Naive B cell (primary cell): Measurements from ENCODE around the gene PLXDC1. TPM values are rescaled to one million over a fixed set of nuclear protein-coding genes. Genes with fewer than 3 reads are reported as not detected.

ENCODE experiments used
- ATAC-seq, 2 donors: fragments of 150-1000 bp; cut with Tn5 transposase; 2 replicates each; pipeline ENCODE4 v1.10.0; 2021; ENCODE audit warnings: low read depth in 2 of 2, mild to moderate bottlenecking in 2 of 2, moderate library complexity in 2 of 2
- DNase-seq: peaks from one replicate; pipeline ENCODE4 v3.0.0; 2022
- H3K27ac Mint-ChIP-seq, 6 donors: one replicate each; pipeline ENCODE4 v1.8.0; 2020 to 2022; ENCODE audit warnings: mild to moderate bottlenecking in 6 of 6, mixed read lengths in 6 of 6, moderate library complexity in 5 of 6, inconsistent platforms in 2 of 6
- H3K27me3 Mint-ChIP-seq, 3 donors: one replicate each; pipeline ENCODE4 v1.8.0; 2021 to 2022; ENCODE audit warnings: mixed read lengths in 3 of 3, mild to moderate bottlenecking in 1 of 3
- H3K36me3 Mint-ChIP-seq, 2 donors: one replicate each; pipeline ENCODE4 v1.8.0; 2020 to 2022; ENCODE audit warnings: mixed read lengths in 2 of 2, inconsistent platforms in 1 of 2, mild to moderate bottlenecking in 1 of 2
- H3K4me1 Mint-ChIP-seq, 3 donors: one replicate each; pipeline ENCODE4 v1.8.0; 2020 to 2022; ENCODE audit warnings: mixed read lengths in 3 of 3, inconsistent platforms in 1 of 3, mild to moderate bottlenecking in 1 of 3, moderate library complexity in 1 of 3
- H3K4me3 Mint-ChIP-seq, 8 donors: one replicate each; pipeline ENCODE4 v1.8.0; 2020 to 2022; ENCODE audit warnings: mild to moderate bottlenecking in 8 of 8, mixed read lengths in 8 of 8, moderate library complexity in 8 of 8, inconsistent platforms in 2 of 8
- H3K9me3 Mint-ChIP-seq, 7 donors: one replicate each; pipeline ENCODE4 v1.8.0; 2020 to 2022; ENCODE audit warnings: mixed read lengths in 7 of 7, mild to moderate bottlenecking in 5 of 7, inconsistent platforms in 2 of 7, moderate library complexity in 1 of 7
- polyA plus RNA-seq, 6 donors: library from polyadenylated mRNA; unstranded; fragments of 300-500 nt; fragmentation: Illumina TruSeq; gene quantifications; one replicate each; pipeline ENCODE4 v1.2.3, GENCODE V29; 2021; ENCODE audit warnings: low read depth in 6 of 6

The PLXDC1 gene
- polyA plus RNA-seq, 6 donors from 2014 or later, result not detected

- Mint-ChIP-seq H3K36me3 (no peaks in the 10 kb centered on the region), H3K27ac (peak overlapping the region in 2 of 6 donors; percentile 32 to 83), H3K27me3 (peaks cover 0 to 6% (median 0%) of the 10 kb centered on the region in 3 donors), H3K4me3 (peak overlapping the region in 3 of 8 donors; percentile 6 to 50 (median 24)), H3K4me1 (peaks cover 20 to 35% (median 28%) of the 10 kb centered on the region in 3 donors), H3K9me3 (no peaks in the 10 kb centered on the region)
- DNase-seq, result no peak
- no peak for ATAC-seq
These were observed 60.4 kb downstream of the PLXDC1 start for GRCh38 chr17:39090908-39091665.

- Mint-ChIP-seq H3K4me1 (peaks cover 16 to 30% (median 24%) of the 10 kb centered on the region in 3 donors), H3K36me3 (no peaks in the 10 kb centered on the region), H3K27ac (no peak overlapping the region), H3K9me3 (no peaks in the 10 kb centered on the region), H3K4me3 (no peak overlapping the region), H3K27me3 (peaks cover 0 to 6% (median under 1%) of the 10 kb centered on the region in 3 donors)
- DNase-seq, result no peak
- ATAC-seq, result no peak
These were observed 61.0 kb downstream of the PLXDC1 start for GRCh38 chr17:39090400-39090799.

- ATAC-seq (no peak), DNase-seq (no peak)
- H3K4me1 Mint-ChIP-seq, result no peaks in the 10 kb centered on the region
- no peaks in the 10 kb centered on the region for H3K36me3 Mint-ChIP-seq
- no peak overlapping the region for H3K27ac Mint-ChIP-seq
- no peaks in the 10 kb centered on the region for H3K9me3 Mint-ChIP-seq
- peaks cover 0 to 11% (median 8%) of the 10 kb centered on the region in 3 donors for H3K27me3 Mint-ChIP-seq
- no peak overlapping the region for H3K4me3 Mint-ChIP-seq
These were observed 66.9 kb downstream of the PLXDC1 start for GRCh38 chr17:39084558-39084957.

GRCh38 chr17:39083270-39083669 lies 68.2 kb downstream of the PLXDC1 start:
- ATAC-seq (no peak), DNase-seq (no peak)
- no peaks in the 10 kb centered on the region for H3K4me1 Mint-ChIP-seq
- H3K4me3 Mint-ChIP-seq, result no peak overlapping the region
- no peak overlapping the region for H3K27ac Mint-ChIP-seq
- peaks cover 0 to 11% (median 8%) of the 10 kb centered on the region in 3 donors for H3K27me3 Mint-ChIP-seq
- no peaks in the 10 kb centered on the region for H3K9me3 Mint-ChIP-seq
- H3K36me3 Mint-ChIP-seq, result no peaks in the 10 kb centered on the region

GRCh38 chr17:39082482-39082881 lies 69.0 kb downstream of the PLXDC1 start:
- Mint-ChIP-seq H3K4me3 (no peak overlapping the region), H3K27me3 (peaks cover 0 to 11% (median 8%) of the 10 kb centered on the region in 3 donors), H3K27ac (no peak overlapping the region), H3K36me3 (no peaks in the 10 kb centered on the region), H3K9me3 (no peaks in the 10 kb centered on the region), H3K4me1 (no peaks in the 10 kb centered on the region)
- ATAC-seq (no peak), DNase-seq (no peak)

GRCh38 chr17:39081851-39082250 lies 69.6 kb downstream of the PLXDC1 start:
- Mint-ChIP-seq H3K4me1 (no peaks in the 10 kb centered on the region), H3K4me3 (no peak overlapping the region), H3K36me3 (no peaks in the 10 kb centered on the region), H3K9me3 (no peaks in the 10 kb centered on the region), H3K27me3 (peaks cover 0 to 11% (median 8%) of the 10 kb centered on the region in 3 donors), H3K27ac (no peak overlapping the region)
- no peak for ATAC-seq
- no peak for DNase-seq

- H3K27ac Mint-ChIP-seq, result no peak overlapping the region
- no peaks in the 10 kb centered on the region for H3K9me3 Mint-ChIP-seq
- ATAC-seq (no peak), DNase-seq (no peak)
- no peak overlapping the region for H3K4me3 Mint-ChIP-seq
- H3K36me3 Mint-ChIP-seq, result no peaks in the 10 kb centered on the region
- no peaks in the 10 kb centered on the region for H3K4me1 Mint-ChIP-seq
- peaks cover 0 to 11% (median 8%) of the 10 kb centered on the region in 3 donors for H3K27me3 Mint-ChIP-seq
These were observed 70.9 kb downstream of the PLXDC1 start for GRCh38 chr17:39080421-39081078.

- Mint-ChIP-seq H3K27me3 (peaks cover 0 to 11% (median 5%) of the 10 kb centered on the region in 3 donors), H3K4me1 (peaks cover 0 to 3% (median 0%) of the 10 kb centered on the region in 3 donors), H3K9me3 (no peaks in the 10 kb centered on the region), H3K36me3 (no peaks in the 10 kb centered on the region), H3K4me3 (no peak overlapping the region), H3K27ac (no peak overlapping the region)
- no peak for DNase-seq
- no peak for ATAC-seq
These were observed 71.6 kb downstream of the PLXDC1 start for GRCh38 chr17:39079836-39080235.

- Mint-ChIP-seq H3K27ac (peak overlapping the region in 1 of 6 donors; percentile 8), H3K9me3 (no peaks in the 10 kb centered on the region), H3K4me3 (no peak overlapping the region), H3K27me3 (peaks cover 0 to 5% (median 0%) of the 10 kb centered on the region in 3 donors), H3K36me3 (no peaks in the 10 kb centered on the region), H3K4me1 (peaks cover 0 to 3% (median 0%) of the 10 kb centered on the region in 3 donors)
- DNase-seq (no peak), ATAC-seq (no peak)
These were observed 73.6 kb downstream of the PLXDC1 start for GRCh38 chr17:39077866-39078265.

- Mint-ChIP-seq H3K4me3 (no peak overlapping the region), H3K27me3 (peaks cover 0 to 5% (median 0%) of the 10 kb centered on the region in 3 donors), H3K36me3 (no peaks in the 10 kb centered on the region), H3K9me3 (no peaks in the 10 kb centered on the region), H3K4me1 (peaks cover 0 to 3% (median 0%) of the 10 kb centered on the region in 3 donors), H3K27ac (no peak overlapping the region)
- ATAC-seq (no peak), DNase-seq (no peak)
These were observed 74.2 kb downstream of the PLXDC1 start for GRCh38 chr17:39077252-39077651.

- ATAC-seq (no peak), DNase-seq (no peak)
- Mint-ChIP-seq H3K27ac (no peak overlapping the region), H3K4me3 (peak overlapping the region in 1 of 8 donors; percentile 37), H3K9me3 (no peaks in the 10 kb centered on the region), H3K36me3 (no peaks in the 10 kb centered on the region), H3K27me3 (peaks cover 0 to 7% (median 1%) of the 10 kb centered on the region in 3 donors), H3K4me1 (peaks cover under 1 to 3% (median under 1%) of the 10 kb centered on the region in 3 donors)
These were observed 76.8 kb downstream of the PLXDC1 start for GRCh38 chr17:39074676-39075075.

- Mint-ChIP-seq H3K27me3 (peaks cover 5 to 14% (median 6%) of the 10 kb centered on the region in 3 donors), H3K4me3 (no peak overlapping the region), H3K4me1 (peaks cover 4 to 8% (median 6%) of the 10 kb centered on the region in 3 donors), H3K36me3 (no peaks in the 10 kb centered on the region), H3K9me3 (no peaks in the 10 kb centered on the region), H3K27ac (peak overlapping the region in 2 of 6 donors; percentile 32 to 55)
- no peak for DNase-seq
- ATAC-seq, result no peak
These were observed 77.5 kb downstream of the PLXDC1 start for GRCh38 chr17:39073916-39074315.

- no peak for ATAC-seq
- no peak for DNase-seq
- Mint-ChIP-seq H3K4me1 (peaks cover 4 to 8% (median 6%) of the 10 kb centered on the region in 3 donors), H3K4me3 (no peak overlapping the region), H3K27me3 (peaks cover 5 to 14% (median 6%) of the 10 kb centered on the region in 3 donors), H3K27ac (no peak overlapping the region), H3K36me3 (no peaks in the 10 kb centered on the region), H3K9me3 (no peaks in the 10 kb centered on the region)
These were observed 78.1 kb downstream of the PLXDC1 start for GRCh38 chr17:39073353-39073752.

GRCh38 chr17:39071573-39071972 lies 79.9 kb downstream of the PLXDC1 start:
- Mint-ChIP-seq H3K27ac (no peak overlapping the region), H3K4me3 (no peak overlapping the region), H3K27me3 (peaks cover 5 to 14% (median 6%) of the 10 kb centered on the region in 3 donors), H3K9me3 (no peaks in the 10 kb centered on the region), H3K4me1 (peaks cover 4 to 8% (median 6%) of the 10 kb centered on the region in 3 donors), H3K36me3 (no peaks in the 10 kb centered on the region)
- ATAC-seq, result no peak
- no peak for DNase-seq
